GM23338 (cell line): ENCODE measurements around the gene OSBPL7. TPM values are rescaled to one million over a fixed set of nuclear protein-coding genes. Genes with fewer than 3 reads are reported as not detected.

Source experiments
- ATAC-seq: fragments of 200-7000 bp; cut with Tn5 transposase; 3 replicates; pipeline ENCODE4 v1.9.1; 2020
- DNase-seq: peaks from one replicate; pipeline ENCODE4 v3.0.0-alpha.2; 2015; ENCODE audit warnings: low spot score
- H2AFZ ChIP-seq: fragments of 200-600 bp; sonication (generic); 2 replicates; pipeline ENCODE4 v1.8.0; 2016; ENCODE audit warnings: antibody characterized with exemption, mild to moderate bottlenecking, moderate library complexity
- H3F3A ChIP-seq: fragments of 200-600 bp; sonication (generic); replicated peaks from 2 replicates; pipeline ENCODE4 v1.8.0; 2017; ENCODE audit warnings: antibody characterized with exemption, mixed run types, low read depth
- H3K27ac ChIP-seq: fragments of 200-600 bp; sonication (generic); 2 replicates; pipeline ENCODE4 v1.6.1; 2016; ENCODE audit warnings: low read depth
- H3K27me3 ChIP-seq: fragments of 200-600 bp; sonication (generic); 2 replicates; pipeline ENCODE4 v1.8.0; 2016; ENCODE audit warnings: mild to moderate bottlenecking, mixed run types, moderate library complexity; ENCODE audit not compliant: insufficient read depth
- H3K36me3 ChIP-seq: fragments of 200-600 bp; sonication (generic); 2 replicates; pipeline ENCODE4 v1.8.0; 2016; ENCODE audit warnings: mild to moderate bottlenecking; ENCODE audit not compliant: insufficient read depth
- H3K4me1 ChIP-seq: fragments of 200-600 bp; sonication (generic); 2 replicates; pipeline ENCODE4 v1.8.0; 2016; ENCODE audit warnings: mild to moderate bottlenecking, moderate library complexity; ENCODE audit not compliant: insufficient read depth
- H3K4me2 ChIP-seq: fragments of 200-600 bp; sonication (generic); 2 replicates; pipeline ENCODE4 v1.7.1; 2017; ENCODE audit warnings: mixed run types
- H3K4me3 ChIP-seq: fragments of 200-600 bp; sonication (generic); 2 replicates; pipeline ENCODE4 v1.6.1; 2016; ENCODE audit warnings: mixed run types
- H3K79me2 ChIP-seq: fragments of 200-600 bp; sonication (generic); replicated peaks from 2 replicates; pipeline ENCODE4 v1.8.0; 2017; ENCODE audit warnings: mild to moderate bottlenecking; ENCODE audit not compliant: insufficient read depth
- H3K9me2 ChIP-seq: fragments of 200-600 bp; sonication (generic); 2 replicates; pipeline ENCODE4 v1.8.0; 2017; ENCODE audit not compliant: insufficient read depth
- H4K20me1 ChIP-seq: fragments of 200-600 bp; sonication (generic); replicated peaks from 2 replicates; pipeline ENCODE4 v1.8.0; 2017; ENCODE audit warnings: mild to moderate bottlenecking; ENCODE audit not compliant: insufficient read depth
- H3K27ac Mint-ChIP-seq: 2 replicates; pipeline ENCODE4 v1.8.0; 2020; ENCODE audit warnings: inconsistent platforms, mild to moderate bottlenecking, moderate library complexity, mixed read lengths
- H3K27me3 Mint-ChIP-seq: 3 replicates; pipeline ENCODE4 v1.8.0; 2022; ENCODE audit warnings: low read depth, mild to moderate bottlenecking, moderate library complexity, mixed read lengths, inconsistent platforms; ENCODE audit not compliant: insufficient read depth, poor library complexity
- H3K36me3 Mint-ChIP-seq: 3 replicates; pipeline ENCODE4 v1.8.0; 2021; ENCODE audit warnings: low read depth, mild to moderate bottlenecking, inconsistent platforms, moderate library complexity, mixed read lengths
- H3K4me1 Mint-ChIP-seq: 3 replicates; pipeline ENCODE4 v1.8.0; 2020; ENCODE audit warnings: mild to moderate bottlenecking, inconsistent platforms, mixed read lengths
- H3K4me3 Mint-ChIP-seq: 3 replicates; pipeline ENCODE4 v1.8.0; 2021; ENCODE audit warnings: moderate library complexity, mild to moderate bottlenecking, inconsistent platforms, mixed read lengths
- H3K9me3 Mint-ChIP-seq: 3 replicates; pipeline ENCODE4 v1.8.0; 2020; ENCODE audit warnings: moderate library complexity, mild to moderate bottlenecking, inconsistent platforms, mixed read lengths
- POLR2AphosphoS5 ChIP-seq: IDR thresholded peaks from 2 replicates; pipeline ENCODE4 v1.6.1; 2016; ENCODE audit warnings: antibody characterized with exemption, low read depth
- polyA plus RNA-seq: library from polyadenylated mRNA; unstranded; fragments of >200 nt; fragmentation: Nextera tagmentation; extraction: Ambion mirVana; gene quantifications from 2 replicates; pipeline ENCODE4 v1.2.1, GENCODE V29; 2016
- total RNA-seq: library from RNA; depleted of rRNA; stranded (reverse); fragments of >200 nt; shearing (Covaris generic); gene quantifications from 2 replicates; pipeline ENCODE4 v1.2.3, GENCODE V29; 2014
- TF ChIP-seq, protein P1 (sequence below): fragments of 250-450 bp; sonication (Bioruptor Pico); IDR thresholded peaks from 2 replicates; pipeline ENCODE4 v1.5.0; 2020; ENCODE audit warnings: mild to moderate bottlenecking, moderate library complexity
- TF ChIP-seq, protein P2 (sequence below): IDR thresholded peaks from one replicate; pipeline ENCODE4 v1.6.1; 2018; ENCODE audit warnings: antibody characterized with exemption; ENCODE audit not compliant: unreplicated experiment

OSBPL7 gene
- total and polyA plus RNA-seq, 2 experiments from 2014 or later: 3.4 to 8.1 TPM

DNA sequence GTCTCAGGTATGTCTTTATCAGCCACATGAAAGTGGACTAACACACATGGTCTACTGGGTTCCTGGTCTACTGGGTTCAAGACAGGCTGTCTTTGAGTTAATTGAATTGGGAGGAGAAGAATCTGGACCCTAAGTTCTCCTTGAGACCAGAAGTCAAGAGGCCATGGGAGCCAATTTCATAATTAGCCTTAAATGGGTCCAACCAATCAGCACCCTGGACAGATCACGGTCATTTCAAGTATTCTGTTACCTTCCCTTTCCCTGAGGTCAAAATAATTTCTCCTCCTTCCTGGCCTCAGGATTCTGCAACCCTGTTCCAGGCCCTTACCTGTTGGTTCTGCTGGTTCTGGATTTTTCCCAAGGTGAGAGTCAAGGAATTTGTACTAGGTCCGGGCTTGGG is 23.8 kb downstream of the OSBPL7 start:
- Mint-ChIP-seq H3K9me3 (no peaks in the 10 kb centered on the region), H3K4me1 (no peaks in the 10 kb centered on the region), H3K4me3 (no peak overlapping the region), H3K36me3 (no peaks in the 10 kb centered on the region), H3K27me3 (peaks cover 8% of the 10 kb centered on the region), H3K27ac (no peak overlapping the region)
- DNase-seq: peak; percentile 42
- Histone ChIP-seq H2AFZ (no peak overlapping the region), H3F3A (no peaks in the 10 kb centered on the region), H3K36me3 (no peaks in the 10 kb centered on the region), H4K20me1 (no peaks in the 10 kb centered on the region; the same call in none of the 2 replicates), H3K4me2 (no peak overlapping the region), H3K4me3 (no peak overlapping the region), H3K9me2 (no peaks in the 10 kb centered on the region), H3K27ac (no peak overlapping the region), H3K4me1 (no peaks in the 10 kb centered on the region), H3K27me3 (peaks cover 19% of the 10 kb centered on the region; the same call in 1 of the 2 replicates), H3K79me2 (no peaks in the 10 kb centered on the region)
- TF ChIP-seq POLR2AphosphoS5: no peak
- TF ChIP-seq, protein P1, sequence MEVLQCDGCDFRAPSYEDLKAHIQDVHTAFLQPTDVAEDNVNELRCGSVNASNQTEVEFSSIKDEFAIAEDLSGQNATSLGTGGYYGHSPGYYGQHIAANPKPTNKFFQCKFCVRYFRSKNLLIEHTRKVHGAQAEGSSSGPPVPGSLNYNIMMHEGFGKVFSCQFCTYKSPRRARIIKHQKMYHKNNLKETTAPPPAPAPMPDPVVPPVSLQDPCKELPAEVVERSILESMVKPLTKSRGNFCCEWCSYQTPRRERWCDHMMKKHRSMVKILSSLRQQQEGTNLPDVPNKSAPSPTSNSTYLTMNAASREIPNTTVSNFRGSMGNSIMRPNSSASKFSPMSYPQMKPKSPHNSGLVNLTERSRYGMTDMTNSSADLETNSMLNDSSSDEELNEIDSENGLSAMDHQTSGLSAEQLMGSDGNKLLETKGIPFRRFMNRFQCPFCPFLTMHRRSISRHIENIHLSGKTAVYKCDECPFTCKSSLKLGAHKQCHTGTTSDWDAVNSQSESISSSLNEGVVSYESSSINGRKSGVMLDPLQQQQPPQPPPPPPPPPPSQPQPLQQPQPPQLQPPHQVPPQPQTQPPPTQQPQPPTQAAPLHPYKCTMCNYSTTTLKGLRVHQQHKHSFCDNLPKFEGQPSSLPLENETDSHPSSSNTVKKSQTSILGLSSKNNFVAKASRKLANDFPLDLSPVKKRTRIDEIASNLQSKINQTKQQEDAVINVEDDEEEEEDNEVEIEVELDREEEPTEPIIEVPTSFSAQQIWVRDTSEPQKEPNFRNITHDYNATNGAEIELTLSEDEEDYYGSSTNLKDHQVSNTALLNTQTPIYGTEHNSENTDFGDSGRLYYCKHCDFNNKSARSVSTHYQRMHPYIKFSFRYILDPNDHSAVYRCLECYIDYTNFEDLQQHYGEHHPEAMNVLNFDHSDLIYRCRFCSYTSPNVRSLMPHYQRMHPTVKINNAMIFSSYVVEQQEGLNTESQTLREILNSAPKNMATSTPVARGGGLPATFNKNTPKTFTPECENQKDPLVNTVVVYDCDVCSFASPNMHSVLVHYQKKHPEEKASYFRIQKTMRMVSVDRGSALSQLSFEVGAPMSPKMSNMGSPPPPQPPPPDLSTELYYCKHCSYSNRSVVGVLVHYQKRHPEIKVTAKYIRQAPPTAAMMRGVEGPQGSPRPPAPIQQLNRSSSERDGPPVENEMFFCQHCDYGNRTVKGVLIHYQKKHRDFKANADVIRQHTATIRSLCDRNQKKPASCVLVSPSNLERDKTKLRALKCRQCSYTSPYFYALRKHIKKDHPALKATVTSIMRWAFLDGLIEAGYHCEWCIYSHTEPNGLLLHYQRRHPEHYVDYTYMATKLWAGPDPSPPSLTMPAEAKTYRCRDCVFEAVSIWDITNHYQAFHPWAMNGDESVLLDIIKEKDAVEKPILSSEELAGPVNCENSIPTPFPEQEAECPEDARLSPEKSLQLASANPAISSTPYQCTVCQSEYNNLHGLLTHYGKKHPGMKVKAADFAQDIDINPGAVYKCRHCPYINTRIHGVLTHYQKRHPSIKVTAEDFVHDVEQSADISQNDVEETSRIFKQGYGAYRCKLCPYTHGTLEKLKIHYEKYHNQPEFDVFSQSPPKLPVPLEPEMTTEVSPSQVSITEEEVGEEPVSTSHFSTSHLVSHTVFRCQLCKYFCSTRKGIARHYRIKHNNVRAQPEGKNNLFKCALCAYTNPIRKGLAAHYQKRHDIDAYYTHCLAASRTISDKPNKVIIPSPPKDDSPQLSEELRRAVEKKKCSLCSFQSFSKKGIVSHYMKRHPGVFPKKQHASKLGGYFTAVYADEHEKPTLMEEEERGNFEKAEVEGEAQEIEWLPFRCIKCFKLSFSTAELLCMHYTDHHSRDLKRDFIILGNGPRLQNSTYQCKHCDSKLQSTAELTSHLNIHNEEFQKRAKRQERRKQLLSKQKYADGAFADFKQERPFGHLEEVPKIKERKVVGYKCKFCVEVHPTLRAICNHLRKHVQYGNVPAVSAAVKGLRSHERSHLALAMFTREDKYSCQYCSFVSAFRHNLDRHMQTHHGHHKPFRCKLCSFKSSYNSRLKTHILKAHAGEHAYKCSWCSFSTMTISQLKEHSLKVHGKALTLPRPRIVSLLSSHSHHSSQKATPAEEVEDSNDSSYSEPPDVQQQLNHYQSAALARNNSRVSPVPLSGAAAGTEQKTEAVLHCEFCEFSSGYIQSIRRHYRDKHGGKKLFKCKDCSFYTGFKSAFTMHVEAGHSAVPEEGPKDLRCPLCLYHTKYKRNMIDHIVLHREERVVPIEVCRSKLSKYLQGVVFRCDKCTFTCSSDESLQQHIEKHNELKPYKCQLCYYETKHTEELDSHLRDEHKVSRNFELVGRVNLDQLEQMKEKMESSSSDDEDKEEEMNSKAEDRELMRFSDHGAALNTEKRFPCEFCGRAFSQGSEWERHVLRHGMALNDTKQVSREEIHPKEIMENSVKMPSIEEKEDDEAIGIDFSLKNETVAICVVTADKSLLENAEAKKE (CRISPR knock-in tag): no peak
- TF ChIP-seq, protein P2, sequence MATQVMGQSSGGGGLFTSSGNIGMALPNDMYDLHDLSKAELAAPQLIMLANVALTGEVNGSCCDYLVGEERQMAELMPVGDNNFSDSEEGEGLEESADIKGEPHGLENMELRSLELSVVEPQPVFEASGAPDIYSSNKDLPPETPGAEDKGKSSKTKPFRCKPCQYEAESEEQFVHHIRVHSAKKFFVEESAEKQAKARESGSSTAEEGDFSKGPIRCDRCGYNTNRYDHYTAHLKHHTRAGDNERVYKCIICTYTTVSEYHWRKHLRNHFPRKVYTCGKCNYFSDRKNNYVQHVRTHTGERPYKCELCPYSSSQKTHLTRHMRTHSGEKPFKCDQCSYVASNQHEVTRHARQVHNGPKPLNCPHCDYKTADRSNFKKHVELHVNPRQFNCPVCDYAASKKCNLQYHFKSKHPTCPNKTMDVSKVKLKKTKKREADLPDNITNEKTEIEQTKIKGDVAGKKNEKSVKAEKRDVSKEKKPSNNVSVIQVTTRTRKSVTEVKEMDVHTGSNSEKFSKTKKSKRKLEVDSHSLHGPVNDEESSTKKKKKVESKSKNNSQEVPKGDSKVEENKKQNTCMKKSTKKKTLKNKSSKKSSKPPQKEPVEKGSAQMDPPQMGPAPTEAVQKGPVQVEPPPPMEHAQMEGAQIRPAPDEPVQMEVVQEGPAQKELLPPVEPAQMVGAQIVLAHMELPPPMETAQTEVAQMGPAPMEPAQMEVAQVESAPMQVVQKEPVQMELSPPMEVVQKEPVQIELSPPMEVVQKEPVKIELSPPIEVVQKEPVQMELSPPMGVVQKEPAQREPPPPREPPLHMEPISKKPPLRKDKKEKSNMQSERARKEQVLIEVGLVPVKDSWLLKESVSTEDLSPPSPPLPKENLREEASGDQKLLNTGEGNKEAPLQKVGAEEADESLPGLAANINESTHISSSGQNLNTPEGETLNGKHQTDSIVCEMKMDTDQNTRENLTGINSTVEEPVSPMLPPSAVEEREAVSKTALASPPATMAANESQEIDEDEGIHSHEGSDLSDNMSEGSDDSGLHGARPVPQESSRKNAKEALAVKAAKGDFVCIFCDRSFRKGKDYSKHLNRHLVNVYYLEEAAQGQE: peak; percentile 73
- no peak for ATAC-seq
